GM21737 (cell line): ENCODE data around the gene ARHGAP26.
A peak's percentile ranks its signal among the peaks of the same experiment; 100 is the strongest.

ENCODE experiments used
- ATAC-seq: cut with Tn5 transposase; IDR thresholded peaks from one replicate; pipeline ENCODE4 v1.9.1; 2021; ENCODE audit warnings: mild to moderate bottlenecking, moderate library complexity; ENCODE audit not compliant: unreplicated experiment

Gene ARHGAP26

DNA sequence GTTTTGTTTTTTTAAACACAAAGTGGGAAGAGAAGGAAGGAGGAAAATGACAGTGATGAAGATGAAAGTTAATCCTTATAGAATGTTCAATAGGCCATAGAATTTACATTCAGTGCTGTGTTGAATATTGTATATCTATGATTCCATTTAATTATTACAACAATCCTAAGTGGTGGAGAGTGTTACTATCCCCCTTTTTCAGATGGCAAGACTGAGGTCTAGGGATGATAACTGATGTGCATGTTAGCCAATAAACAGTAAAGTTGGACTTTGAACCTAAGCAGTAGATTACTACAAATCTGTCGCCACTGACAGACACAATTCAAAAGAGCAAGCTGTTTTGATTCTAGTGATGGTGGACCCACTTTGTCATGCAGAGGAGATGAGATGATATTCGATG is 237.9 kb downstream of the ARHGAP26 start:
- ATAC-seq: no peak

DNA sequence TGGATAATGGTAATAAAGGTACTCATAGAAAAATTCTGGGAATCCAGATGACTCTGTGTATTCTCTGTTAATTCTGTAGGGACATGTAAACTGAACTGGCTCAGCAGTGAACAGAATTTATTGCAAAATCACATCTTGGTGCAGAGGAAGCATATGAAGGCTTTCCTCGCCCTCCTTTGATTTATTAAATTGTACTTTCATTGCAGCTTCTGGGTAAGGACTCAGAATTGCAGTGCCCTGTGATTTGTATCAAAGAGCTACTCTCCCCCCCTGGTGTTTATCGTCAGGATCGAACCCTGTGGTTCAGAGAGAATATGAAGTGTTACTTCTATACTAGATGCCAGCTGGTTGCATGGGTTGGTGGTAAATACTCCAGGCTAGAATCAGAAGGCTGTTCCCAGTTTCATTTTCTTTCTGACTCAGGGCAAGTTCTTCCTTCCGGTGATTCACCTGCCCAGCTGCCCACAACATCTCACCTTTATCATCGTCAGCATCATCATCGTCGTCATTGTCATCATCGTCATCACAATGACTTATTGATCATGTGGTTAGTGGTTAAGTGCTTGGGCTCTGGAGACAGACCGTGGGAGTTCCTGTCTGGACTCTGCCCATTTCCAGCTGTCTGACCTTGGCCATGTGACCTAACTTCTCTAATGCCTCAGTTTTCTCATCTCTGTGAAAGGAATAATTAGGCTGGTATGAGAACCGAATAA is 238.8 kb downstream of the ARHGAP26 start:
- peak; percentile 75 for ATAC-seq

DNA sequence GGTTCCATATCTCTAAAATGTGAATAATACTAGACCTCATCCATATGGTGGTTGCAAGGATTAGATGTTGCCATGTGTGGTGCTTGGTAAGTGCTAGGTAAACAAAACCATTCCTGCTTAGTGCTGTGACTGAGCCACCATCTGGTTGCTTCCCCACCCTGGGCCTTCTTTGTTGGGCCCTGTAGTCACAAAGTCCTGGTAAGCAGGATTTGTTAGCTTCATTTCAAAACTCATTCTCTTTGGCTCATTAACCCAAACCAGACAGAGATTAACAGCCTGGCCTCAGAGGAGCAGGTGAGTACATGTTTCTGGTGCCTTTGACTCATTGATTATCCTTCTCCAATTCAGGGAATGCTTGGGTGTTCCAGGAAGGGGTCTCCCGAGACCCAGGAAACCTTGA is 240.2 kb downstream of the ARHGAP26 start:
- ATAC-seq: no peak

DNA sequence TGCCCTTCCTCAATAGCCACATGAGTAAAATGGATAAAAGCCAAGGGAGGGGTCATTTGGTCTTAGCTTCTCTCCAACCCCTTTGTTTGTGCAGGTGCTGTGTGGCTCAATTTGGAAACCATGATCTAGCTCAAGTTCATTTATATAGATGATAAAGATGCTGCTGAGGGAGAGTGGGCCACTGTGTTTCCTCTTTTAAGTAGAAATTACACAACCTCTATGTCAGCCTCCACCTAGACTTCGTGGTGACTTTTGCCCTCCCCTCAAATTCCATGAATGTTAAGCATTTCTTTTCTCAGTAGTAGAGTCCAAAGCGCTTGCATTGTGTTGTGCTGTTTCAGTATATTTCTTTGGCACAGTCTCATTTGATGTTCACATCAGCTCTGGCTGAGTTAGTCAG is 241.4 kb downstream of the ARHGAP26 start:
- ATAC-seq: no peak

DNA sequence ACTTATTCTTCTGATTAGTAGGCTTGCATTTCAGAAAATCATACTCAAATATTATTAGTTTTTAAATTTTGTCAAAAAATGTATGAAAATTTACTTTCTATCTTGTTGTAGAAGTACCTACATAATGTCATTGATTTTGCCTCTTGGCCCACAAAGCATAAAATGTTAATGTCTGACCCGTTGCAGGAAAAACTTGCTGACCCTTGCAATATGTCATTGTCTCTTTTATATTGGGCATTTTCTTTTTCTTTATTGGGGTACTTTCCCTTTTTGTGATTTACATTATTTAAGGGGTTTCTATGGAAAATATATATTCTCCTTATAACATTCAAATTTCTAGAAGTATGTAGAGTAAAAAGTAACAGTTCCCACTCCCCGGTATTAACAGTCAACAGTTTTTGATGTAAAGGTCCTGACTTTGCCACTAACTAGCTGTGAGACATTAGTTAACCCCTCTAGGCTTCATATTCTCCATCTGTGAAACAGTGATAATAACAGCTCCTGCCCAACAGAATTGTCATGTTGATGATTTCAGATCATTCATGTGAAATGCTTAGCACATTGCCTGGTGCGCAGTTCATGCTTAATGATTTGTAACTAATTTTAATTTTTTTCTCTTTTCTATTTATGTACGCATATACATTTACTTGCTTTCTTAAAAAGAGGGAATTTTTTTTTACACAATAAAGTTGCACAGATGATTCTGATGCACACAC is 243.2 kb downstream of the ARHGAP26 start:
- ATAC-seq: no peak

DNA sequence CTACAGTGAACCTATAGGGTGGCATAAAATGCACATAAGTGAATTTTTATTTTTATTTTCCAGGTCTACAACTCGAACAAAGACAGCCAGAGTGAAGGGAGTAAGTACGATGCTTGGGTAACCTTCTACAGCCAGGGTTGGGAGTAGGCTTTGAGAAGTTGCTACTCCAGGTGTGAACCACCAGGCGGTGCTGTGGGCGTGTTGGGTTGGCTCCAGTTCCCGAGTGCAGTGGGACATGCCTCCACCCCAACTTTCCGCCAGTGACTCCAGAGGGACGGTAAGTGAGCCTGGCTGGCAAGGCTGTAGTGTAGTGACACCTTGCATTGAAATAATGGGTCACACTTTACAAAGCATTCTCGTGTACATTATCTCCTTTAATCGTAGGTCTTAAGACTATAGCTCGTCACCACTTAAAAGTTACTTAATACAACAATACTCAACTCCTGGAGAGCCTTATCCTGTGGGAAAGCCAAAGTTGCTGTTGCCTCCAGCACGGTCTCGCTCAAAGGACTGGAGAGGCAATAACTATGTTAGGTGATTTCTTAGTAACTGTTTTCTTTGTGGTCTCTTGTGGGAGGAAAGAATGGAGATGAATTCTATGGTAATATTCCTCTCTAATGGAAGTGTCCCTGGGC is 244.0 kb downstream of the ARHGAP26 start:
- no peak for ATAC-seq

DNA sequence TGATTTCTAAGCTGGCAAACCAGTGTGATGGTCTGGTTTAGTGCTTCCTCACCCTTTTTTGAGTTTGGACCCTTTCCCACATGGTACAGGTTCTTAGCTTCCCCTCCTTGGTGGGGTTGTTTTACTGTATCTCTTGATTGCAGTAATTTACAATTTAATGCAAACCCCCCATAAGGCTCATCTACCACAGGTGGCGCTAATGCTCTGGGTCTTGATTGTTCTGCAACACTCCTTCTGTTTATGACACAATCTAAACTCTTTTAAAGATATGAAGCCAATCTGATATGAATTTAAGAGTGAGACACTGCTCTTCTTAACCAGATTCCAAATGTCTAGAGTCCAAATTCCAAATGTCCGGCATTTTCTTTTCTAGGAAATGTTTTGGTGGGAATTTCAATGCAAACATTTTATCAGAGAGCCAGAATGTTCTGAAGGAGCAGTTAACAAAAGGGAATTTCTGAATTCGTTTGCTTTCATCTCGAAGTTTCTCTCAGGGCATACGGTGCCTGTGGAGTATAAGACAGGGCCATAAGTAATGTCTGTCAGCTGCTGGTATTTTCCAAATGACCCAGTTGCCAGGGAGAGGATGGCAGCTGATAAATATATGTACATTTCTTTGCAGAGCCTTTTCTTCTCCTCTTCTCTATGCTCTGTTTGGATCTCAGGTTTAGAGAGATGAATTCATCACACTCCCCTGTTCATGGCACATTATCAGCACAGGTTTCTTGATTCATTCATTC is 246.8 kb downstream of the ARHGAP26 start:
- no peak for ATAC-seq

DNA sequence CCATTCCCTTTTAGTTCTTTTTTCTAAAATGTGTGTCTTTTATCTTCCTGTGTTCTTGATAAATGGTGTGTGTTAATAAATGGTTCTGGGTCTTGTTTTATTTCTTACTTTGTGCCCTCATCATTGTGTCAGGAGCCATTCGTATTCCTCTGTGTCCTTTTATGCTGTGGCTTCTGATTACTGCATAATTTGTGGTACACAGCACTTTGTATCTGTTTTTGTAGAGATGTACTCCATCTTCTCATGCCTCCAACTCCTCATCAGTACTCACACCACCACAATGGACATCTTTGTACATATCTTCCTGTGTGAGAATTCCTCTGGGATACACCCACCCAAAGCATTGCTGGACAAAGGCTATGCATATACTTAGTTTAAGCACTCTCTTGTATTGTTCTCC is 247.4 kb downstream of the ARHGAP26 start:
- no peak for ATAC-seq

DNA sequence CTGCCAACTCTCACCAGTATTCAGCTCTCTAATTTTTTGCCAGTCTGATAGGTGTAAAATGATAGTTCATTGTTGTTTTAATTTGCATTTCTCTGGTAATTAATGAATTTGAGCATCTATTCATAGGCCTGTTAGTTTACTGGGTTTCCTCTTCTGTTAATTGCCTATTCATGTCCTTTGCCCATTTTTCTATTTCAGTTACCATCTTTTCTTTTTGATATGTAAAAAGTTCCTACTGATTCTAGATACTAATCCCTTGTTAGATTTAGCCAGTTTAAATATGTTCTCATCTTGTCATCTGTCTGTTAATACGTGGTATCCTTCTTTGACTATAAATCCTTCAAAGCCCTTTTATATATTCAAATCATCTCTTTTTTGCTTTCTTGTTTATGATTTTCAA is 247.8 kb downstream of the ARHGAP26 start:
- no peak for ATAC-seq

DNA sequence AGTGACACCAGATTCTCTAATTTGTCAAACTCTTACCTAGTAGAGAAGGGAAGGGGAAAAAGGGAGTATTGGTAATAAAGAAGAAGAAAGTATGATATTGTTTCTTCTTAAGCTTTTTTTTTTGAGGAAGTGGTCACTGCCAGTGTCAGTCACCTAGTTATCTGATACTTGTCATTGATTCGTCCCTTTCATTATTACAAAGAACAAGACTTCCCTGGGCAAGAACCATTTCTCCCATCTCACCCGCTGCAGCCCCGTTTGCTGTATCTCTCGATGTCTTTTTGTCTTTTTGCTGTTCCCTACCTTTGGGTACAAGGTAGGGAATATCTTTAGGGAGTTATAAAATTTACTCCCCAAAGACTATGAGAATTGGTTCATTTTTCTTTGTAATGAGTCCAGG is 249.0 kb downstream of the ARHGAP26 start:
- ATAC-seq: no peak

DNA sequence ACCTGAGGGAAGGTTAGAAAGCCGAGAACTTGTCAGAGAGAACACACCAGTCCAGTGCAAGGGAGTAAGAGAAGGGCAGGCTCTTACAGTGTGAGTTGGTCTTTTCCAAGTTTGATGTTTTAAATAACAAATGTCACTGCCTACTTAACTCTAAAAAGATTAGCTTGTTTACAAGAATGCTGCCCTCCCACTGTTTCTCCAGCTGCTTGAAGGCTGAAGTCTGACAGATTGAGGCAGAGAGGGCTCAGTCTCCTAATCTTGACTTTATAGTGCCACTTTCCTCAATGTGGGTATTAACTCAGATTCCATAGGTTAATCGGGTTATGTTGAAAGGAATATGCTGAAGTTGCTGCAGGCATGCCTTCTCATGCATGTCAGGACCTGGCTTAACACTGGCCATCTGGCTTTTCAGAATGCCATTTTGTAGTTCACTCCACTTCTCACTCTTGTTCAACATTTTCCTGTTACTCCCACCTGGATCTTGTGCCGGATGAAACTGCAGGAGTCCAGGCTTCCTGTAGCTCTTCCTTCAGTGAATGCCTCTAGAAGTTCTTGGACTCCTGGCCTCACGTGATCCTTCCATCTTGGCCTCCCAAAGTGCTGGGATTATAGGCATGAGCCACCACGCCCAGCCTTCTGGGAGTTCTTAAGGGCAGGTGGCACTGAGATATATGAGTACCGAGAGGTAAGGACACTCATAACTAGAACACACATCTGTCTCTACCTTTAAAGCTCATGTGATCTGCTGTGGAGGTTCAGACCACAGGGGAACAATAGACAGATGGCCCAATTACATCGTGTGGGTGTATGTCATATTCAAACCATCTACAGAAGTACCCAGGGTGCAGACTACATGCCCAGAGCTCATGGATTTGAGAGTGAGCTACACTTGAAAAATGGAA is 249.7 kb downstream of the ARHGAP26 start:
- peak; percentile 81 for ATAC-seq

DNA sequence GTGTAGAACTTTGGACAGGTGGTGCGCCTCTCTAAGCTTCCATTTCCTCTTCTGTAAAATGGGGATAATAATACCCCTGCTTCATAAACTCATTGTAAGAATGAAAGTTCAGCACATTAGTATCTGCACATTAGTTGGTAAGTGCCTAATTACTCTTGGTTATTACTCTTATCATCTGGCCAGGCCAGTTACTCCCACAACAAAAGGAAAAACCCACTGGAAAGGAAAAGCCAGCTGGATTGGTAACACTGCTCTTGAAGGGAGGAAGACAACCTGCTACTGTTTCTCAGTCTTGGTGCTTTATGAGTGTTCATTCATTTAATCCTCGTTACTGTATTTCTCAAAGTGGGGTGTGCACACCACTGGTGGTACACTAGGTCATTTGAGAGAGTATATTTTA is 251.4 kb downstream of the ARHGAP26 start:
- no peak for ATAC-seq

DNA sequence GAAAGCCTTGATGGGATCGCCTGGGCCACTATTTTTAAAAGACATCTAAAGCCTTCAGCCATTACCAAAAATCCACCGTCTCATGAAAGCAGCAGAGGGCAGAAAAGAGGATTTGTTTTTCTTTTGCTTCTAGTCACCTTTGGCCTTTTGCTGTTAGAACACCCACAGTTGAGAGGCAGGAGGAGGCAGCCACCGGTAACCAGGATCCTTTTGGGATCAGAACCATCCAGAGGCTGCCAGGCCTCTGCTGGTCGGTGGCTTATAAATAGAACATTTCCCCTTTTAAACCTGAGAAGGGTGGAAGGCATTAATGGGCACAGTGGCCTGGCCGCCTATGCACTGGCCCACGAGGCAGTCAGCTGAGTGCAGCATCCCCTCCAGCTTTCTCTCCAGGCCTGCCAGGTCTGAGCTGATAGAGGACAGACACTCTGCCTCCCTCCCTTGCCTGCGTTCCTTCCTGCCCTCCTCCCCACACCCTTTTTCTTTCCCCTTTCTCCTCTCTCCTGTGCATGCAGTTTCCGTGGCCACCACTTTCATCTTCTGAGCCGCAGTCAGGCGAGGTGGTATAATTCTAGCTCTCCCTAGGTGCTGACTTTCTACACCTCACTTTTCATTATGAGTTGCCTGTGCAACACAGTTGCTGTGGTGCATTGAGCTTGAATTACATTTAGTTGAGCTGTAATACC is 253.4 kb downstream of the ARHGAP26 start:
- peak; percentile 48 for ATAC-seq

DNA sequence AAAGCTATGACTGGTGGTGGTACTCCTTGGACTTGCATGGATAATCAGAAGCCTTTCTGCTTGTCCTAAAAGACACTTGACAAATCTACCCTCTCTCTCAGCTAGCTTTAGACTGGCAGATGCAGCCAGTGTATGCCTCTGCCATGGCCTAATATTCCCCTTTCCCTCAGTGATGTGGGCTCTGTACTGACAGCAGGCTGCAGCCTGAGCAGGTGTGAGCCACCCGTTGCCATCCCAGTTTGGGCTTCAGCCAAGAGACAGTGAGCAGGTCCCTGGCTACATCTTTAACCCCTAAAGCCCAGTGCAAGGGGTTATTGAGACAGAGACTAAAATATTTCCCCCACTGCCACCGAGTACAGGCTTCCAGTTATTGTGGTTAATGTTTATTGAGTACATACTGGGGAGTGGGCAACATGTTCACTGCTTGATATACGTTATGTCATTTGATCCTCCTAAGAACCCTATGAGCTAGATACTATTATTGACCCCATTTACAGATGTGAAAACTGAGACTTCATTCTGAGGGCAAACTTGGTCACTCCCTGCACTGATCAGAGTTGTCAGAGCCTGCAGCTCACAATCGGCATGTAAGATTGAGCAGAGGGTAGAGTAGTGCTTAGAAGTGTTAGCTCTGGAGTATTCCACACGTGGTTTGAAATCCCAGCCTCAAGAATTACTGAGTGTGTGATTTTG is 254.2 kb downstream of the ARHGAP26 start:
- ATAC-seq: no peak

DNA sequence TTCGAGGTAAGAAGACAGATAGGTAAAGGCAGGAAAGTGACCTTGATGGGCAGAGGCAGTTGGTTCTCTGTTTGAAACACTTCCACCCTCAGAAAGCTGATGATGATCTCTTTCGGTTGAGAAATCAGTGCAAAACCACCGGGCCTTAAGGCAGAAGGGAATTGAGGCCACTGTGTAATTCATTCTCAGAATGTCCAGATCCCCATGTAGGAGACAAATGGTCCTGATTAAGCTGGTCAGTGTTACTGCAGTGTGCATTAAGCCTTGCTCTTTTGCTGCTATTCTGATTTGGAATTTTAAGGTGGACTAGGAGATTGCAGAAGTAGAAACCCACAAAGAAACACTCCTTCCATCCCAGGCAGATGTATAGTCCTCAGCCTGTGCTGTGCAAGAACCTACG is 255.2 kb downstream of the ARHGAP26 start:
- no peak for ATAC-seq

DNA sequence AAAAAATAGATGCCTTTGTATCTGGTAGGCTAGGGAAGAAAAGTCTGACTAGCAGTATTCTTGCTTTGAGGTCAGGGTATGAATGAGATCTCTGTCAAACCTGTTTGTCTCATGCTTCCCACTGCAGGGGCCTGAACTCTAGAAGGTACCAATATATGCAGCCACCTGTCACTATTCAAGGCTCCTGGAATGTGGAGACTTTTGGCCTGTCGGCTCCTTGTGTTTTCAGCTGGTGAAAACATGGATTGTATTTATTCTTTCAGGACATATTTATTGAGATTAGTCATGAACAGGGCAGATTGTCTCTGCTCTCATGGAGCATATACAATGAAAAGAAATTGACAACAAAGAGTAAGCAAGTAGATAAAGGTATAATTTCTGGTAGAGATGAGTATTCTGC is 255.8 kb downstream of the ARHGAP26 start:
- ATAC-seq: no peak

DNA sequence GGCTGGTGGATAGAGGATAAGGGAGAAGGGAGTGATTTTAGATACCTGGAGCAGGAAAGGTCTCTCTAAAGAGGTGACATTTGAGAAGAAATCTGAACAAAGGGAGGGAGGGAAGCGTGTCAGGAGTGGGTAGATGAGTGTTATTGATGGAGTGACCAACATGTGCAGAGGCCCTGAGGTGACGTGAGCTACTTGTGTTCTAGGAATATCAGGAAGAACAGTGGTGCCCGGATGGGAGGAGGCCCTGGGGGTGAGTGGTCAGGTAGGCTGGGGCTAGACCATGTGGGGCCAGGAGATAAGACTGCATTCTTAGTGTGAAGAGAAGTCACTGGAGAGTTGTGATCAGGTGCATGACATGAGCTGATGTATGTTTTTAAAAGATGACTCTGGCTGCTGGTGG is 256.2 kb downstream of the ARHGAP26 start:
- no peak for ATAC-seq

DNA sequence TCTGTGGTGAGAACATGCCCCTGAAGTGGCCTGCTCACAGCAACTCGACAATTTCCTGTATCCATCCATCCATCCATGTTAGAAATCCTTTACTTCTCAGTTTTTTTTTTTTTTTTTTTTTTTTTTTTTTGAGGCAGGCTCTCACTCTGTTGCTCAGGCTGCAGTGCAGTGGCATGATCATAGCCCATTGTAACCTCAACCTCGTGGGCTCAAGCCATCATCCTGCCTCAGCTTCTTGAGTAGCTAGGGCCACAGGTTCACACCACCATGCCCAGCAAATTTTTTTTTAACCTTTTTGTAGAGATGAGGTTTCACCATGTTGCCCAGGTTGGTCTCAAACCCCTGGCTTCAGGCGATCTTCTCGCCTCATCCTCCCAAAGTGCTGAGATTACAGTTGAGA is 259.1 kb downstream of the ARHGAP26 start:
- no peak for ATAC-seq

DNA sequence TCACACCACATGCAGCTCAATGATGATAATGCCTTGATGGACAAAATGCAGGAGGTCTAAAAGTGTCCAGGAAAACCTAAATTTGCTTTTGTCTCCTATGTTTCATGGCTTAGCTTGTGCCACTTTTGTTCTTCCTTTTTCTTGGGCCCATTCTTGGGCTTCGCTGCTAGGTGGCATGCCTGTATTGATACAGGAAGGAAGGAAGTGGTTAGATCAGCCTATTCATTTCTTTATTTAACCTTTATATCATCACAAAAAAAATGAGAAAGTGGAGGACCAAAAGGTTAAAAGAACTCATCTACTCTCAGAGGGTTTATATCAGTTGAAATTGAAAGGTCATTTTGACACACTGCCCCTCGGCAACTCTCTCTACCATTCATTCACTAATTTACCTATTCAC is 260.2 kb downstream of the ARHGAP26 start:
- no peak for ATAC-seq
